HEK293 (cell line): Measurements from ENCODE around the gene PSTPIP2.

Source experiments
- CTCF ChIA-PET: fragments of 350-600 bp; formaldehyde crosslinking; extraction: SDS; loops from one replicate; lab custom pipeline; 2021; ENCODE audit warnings: antibody characterized with exemption; lab: Yijun Ruan, JAX
- POLR2A ChIA-PET: fragments of 300-600 bp; formaldehyde crosslinking; extraction: SDS; loops from one replicate; lab custom pipeline; 2020; ENCODE audit warnings: antibody characterized with exemption, inconsistent platforms; lab: Yijun Ruan, JAX
- H3K27ac ChIP-seq: fragments of 200-500 bp; sonication (Bioruptor generic); 2 replicates; pipeline ENCODE4 v1.5.1; 2014; ENCODE audit warnings: low read depth, low read length, control low read depth, inconsistent platforms; ENCODE audit errors: extremely low read depth
- H3K36me3 ChIP-seq, 2 experiments: fragments of 200-500 bp in 1 of 2; sonication (Bioruptor generic) in 1 of 2; 1 replicate in 1 of 2; 2 replicates in 1 of 2; pipeline ENCODE4 v1.5.1; 2014 to 2017; ENCODE audit warnings: inconsistent platforms in 2 of 2, low read length in 2 of 2; ENCODE audit not compliant: control insufficient read depth in 2 of 2, insufficient read depth in 1 of 2
- H3K4me1 ChIP-seq: fragments of 200-500 bp; sonication (Bioruptor generic); 2 replicates; pipeline ENCODE4 v1.5.1; 2014; ENCODE audit warnings: mild to moderate bottlenecking, low read length, inconsistent platforms; ENCODE audit not compliant: control insufficient read depth, insufficient read depth
- H3K4me3 ChIP-seq: 2 replicates; pipeline ENCODE4 v1.5.1; 2011; ENCODE audit warnings: low read depth, mild to moderate bottlenecking, control low read depth, low read length, moderate library complexity
- H3K9me3 ChIP-seq: fragments of 200-500 bp; sonication (Bioruptor generic); 2 replicates; pipeline ENCODE4 v1.5.1; 2014; ENCODE audit warnings: low read depth, low read length, inconsistent platforms; ENCODE audit not compliant: control insufficient read depth, insufficient read depth
- MEIS1 ChIP-seq: sonication (generic); formaldehyde crosslinking; IDR thresholded peaks from 2 replicates; pipeline ENCODE4 v1.8.1; 2022; ENCODE audit warnings: missing genetic modification reagents, mild to moderate bottlenecking, borderline replicate concordance
- ZNF155 ChIP-seq: fragments of 450-650 bp; formaldehyde crosslinking; IDR thresholded peaks from 2 replicates; pipeline ENCODE4 v1.5.1; 2016; ENCODE audit warnings: missing biosample characterization, missing genetic modification characterization
- ZNF175 ChIP-seq: fragments of 450-650 bp; formaldehyde crosslinking; IDR thresholded peaks from 2 replicates; pipeline ENCODE4 v1.5.1; 2016; ENCODE audit warnings: missing biosample characterization, missing genetic modification characterization
- ZNF19 ChIP-seq: fragments of 450-650 bp; formaldehyde crosslinking; IDR thresholded peaks from 2 replicates; pipeline ENCODE4; 2016; ENCODE audit warnings: missing biosample characterization, missing genetic modification characterization, low read depth
- ZNF394 ChIP-seq: fragments of 450-650 bp; formaldehyde crosslinking; IDR thresholded peaks from 2 replicates; pipeline ENCODE4 v1.5.1; 2016; ENCODE audit warnings: missing biosample characterization, missing genetic modification characterization, mild to moderate bottlenecking, moderate library complexity, borderline replicate concordance
- ZNF623 ChIP-seq: fragments of 450-650 bp; formaldehyde crosslinking; IDR thresholded peaks from 2 replicates; pipeline ENCODE4 v1.5.1; 2016; ENCODE audit warnings: missing biosample characterization, missing genetic modification characterization
- ZNF830 ChIP-seq: fragments of 450-650 bp; IDR thresholded peaks from 2 replicates; pipeline ENCODE4 v1.5.0; 2018; ENCODE audit warnings: missing biosample characterization, missing genetic modification characterization, low read depth, mild to moderate bottlenecking, moderate library complexity
- TF ChIP-seq, protein P1 (sequence below): fragments of 450-650 bp; formaldehyde crosslinking; IDR thresholded peaks from 2 replicates; pipeline ENCODE4 v1.5.1; 2016; ENCODE audit warnings: missing biosample characterization, missing genetic modification characterization
- TF ChIP-seq, protein P2 (sequence below): fragments of 450-650 bp; formaldehyde crosslinking; IDR thresholded peaks from 2 replicates; pipeline ENCODE4 v1.5.1; 2016; ENCODE audit warnings: missing biosample characterization, missing genetic modification characterization, low read depth
- TF ChIP-seq, protein P3 (sequence below): fragments of 450-650 bp; formaldehyde crosslinking; IDR thresholded peaks from 2 replicates; pipeline ENCODE4 v1.5.1; 2016; ENCODE audit warnings: missing biosample characterization, missing genetic modification characterization
- TF ChIP-seq, protein P4 (sequence below): fragments of 450-650 bp; formaldehyde crosslinking; IDR thresholded peaks from 2 replicates; pipeline ENCODE4 v1.5.1; 2016; ENCODE audit warnings: missing biosample characterization, missing genetic modification characterization
- TF ChIP-seq, protein P5 (sequence below): fragments of 450-650 bp; formaldehyde crosslinking; IDR thresholded peaks from 2 replicates; pipeline ENCODE4 v1.5.1; 2017; ENCODE audit warnings: missing biosample characterization, missing genetic modification characterization

The PSTPIP2 gene

DNA sequence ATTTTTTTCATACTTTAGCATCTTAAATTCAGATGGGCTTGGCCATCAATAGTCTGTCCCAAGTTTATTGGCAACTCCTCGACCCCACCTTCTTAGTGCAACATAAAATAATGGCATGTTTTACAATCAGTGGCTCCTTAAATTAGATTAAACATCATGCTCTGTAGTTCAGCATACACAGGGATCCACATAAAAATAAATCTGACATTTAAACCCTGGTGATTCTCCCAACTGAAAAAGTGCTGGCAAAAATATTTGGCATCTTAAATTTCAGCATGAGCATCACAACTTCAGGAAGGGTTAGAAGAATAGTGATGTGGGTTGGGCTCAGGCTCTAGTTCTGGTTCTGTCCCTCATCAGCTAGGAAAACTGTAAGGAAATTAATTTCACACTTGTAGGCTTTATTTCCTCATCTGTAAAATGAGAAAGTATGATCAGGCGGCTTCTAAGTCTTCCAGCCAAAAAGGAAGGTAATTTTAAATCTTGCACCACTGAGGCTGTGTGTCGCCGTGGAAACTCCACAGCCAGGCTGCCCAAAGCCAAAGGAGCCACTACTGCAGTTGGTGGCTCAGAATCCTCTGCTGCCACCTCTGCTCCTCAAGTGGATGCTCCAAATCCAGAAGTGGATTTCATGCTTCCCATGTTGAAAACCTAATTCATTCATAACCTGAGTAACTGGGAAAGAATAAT lies 87.4 kb downstream of the PSTPIP2 start (continued):
- TF ChIP-seq, protein P1, sequence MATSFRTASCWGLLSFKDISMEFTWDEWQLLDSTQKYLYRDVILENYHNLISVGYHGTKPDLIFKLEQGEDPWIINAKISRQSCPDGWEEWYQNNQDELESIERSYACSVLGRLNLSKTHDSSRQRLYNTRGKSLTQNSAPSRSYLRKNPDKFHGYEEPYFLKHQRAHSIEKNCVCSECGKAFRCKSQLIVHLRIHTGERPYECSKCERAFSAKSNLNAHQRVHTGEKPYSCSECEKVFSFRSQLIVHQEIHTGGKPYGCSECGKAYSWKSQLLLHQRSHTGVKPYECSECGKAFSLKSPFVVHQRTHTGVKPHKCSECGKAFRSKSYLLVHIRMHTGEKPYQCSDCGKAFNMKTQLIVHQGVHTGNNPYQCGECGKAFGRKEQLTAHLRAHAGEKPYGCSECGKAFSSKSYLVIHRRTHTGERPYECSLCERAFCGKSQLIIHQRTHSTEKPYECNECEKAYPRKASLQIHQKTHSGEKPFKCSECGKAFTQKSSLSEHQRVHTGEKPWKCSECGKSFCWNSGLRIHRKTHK (tag by site-specific recombination): no peak
- TF ChIP-seq ZNF394: no peak
- no peak for TF ChIP-seq ZNF623 (tag by site-specific recombination)
- TF ChIP-seq, protein P2, sequence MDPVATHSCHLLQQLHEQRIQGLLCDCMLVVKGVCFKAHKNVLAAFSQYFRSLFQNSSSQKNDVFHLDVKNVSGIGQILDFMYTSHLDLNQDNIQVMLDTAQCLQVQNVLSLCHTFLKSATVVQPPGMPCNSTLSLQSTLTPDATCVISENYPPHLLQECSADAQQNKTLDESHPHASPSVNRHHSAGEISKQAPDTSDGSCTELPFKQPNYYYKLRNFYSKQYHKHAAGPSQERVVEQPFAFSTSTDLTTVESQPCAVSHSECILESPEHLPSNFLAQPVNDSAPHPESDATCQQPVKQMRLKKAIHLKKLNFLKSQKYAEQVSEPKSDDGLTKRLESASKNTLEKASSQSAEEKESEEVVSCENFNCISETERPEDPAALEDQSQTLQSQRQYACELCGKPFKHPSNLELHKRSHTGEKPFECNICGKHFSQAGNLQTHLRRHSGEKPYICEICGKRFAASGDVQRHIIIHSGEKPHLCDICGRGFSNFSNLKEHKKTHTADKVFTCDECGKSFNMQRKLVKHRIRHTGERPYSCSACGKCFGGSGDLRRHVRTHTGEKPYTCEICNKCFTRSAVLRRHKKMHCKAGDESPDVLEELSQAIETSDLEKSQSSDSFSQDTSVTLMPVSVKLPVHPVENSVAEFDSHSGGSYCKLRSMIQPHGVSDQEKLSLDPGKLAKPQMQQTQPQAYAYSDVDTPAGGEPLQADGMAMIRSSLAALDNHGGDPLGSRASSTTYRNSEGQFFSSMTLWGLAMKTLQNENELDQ (tag by site-specific recombination): no peak
- TF ChIP-seq ZNF830 (tag by site-specific recombination): no peak
- TF ChIP-seq, protein P3, sequence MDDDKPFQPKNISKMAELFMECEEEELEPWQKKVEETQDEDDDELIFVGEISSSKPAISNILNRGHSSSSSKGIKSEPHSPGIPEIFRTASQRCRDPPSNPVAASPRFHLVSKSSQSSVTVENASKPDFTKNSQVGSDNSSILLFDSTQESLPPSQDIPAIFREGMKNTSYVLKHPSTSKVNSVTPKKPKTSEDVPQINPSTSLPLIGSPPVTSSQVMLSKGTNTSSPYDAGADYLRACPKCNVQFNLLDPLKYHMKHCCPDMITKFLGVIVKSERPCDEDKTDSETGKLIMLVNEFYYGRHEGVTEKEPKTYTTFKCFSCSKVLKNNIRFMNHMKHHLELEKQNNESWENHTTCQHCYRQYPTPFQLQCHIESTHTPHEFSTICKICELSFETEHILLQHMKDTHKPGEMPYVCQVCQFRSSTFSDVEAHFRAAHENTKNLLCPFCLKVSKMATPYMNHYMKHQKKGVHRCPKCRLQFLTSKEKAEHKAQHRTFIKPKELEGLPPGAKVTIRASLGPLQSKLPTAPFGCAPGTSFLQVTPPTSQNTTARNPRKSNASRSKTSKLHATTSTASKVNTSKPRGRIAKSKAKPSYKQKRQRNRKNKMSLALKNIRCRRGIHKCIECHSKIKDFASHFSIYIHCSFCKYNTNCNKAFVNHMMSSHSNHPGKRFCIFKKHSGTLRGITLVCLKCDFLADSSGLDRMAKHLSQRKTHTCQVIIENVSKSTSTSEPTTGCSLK (tag by site-specific recombination): no peak
- TF ChIP-seq, protein P4, sequence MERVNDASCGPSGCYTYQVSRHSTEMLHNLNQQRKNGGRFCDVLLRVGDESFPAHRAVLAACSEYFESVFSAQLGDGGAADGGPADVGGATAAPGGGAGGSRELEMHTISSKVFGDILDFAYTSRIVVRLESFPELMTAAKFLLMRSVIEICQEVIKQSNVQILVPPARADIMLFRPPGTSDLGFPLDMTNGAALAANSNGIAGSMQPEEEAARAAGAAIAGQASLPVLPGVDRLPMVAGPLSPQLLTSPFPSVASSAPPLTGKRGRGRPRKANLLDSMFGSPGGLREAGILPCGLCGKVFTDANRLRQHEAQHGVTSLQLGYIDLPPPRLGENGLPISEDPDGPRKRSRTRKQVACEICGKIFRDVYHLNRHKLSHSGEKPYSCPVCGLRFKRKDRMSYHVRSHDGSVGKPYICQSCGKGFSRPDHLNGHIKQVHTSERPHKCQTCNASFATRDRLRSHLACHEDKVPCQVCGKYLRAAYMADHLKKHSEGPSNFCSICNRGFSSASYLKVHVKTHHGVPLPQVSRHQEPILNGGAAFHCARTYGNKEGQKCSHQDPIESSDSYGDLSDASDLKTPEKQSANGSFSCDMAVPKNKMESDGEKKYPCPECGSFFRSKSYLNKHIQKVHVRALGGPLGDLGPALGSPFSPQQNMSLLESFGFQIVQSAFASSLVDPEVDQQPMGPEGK: no peak
- no peak for TF ChIP-seq ZNF175 (tag by site-specific recombination)

DNA sequence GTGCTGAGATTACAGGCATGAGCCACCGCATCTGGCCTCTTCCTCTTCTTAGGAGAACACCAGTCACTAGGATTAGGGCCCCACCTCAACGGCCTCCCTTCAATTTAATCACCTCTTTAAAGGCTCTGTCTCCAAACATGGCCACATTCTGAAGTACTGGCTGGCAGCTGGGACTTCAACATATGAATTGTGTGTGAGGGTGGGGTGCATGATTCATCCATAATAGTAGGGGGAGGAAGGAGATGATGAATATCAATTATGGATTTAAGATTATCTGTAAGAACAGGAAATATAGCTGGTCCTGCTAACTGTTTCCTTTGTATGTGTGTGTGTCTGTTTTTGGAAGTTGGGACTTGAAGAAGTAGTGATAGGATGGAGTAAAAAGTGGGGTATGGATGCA lies 90.2 kb downstream of the PSTPIP2 start:
- H3K4me1 ChIP-seq: no peaks in the 10 kb centered on the region
- CTCF ChIA-PET: interaction anchor here (1.1 to 1.2 kb wide), 2 partner anchors 14 to 317 kb away, joined by 3 read pairs; no protein-coding TSS in a partner anchor

DNA sequence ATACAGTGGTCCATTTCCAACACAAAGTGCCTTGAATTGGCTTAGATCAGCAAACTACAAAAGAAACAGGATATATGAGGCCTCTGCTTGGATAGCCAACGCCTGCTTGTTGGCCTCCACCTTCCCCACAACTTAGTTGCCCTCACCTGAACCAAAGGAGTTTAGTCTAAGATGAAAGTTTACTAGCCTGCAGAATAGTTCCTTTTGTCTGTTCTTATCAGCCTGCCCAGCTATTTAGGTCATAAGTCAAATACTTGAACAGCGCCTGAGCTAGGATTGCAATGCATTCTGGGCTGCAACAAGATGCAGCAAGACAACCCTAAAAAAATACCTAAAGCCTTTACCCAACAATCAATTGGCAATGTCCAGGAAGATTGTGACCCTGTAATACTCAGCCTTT lies 91.8 kb downstream of the PSTPIP2 start:
- Histone ChIP-seq H3K27ac (no peak overlapping the region), H3K4me3 (no peak overlapping the region), H3K4me1 (no peaks in the 10 kb centered on the region), H3K36me3 (no peaks in the 10 kb centered on the region), H3K9me3 (no peaks in the 10 kb centered on the region)
- POLR2A ChIA-PET: no interaction called here
- TF ChIP-seq ZNF155 (no peak), MEIS1 (no peak), ZNF19 (tag by site-specific recombination) (no peak)
- CTCF ChIA-PET: interaction anchor here (0.6 kb wide), 1 partner anchor 34 kb away, joined by 4 read pairs; no protein-coding TSS in a partner anchor

More for the DNA sequence above, 90.2 kb downstream of the PSTPIP2 start:
- H3K36me3 ChIP-seq: no peaks in the 10 kb centered on the region; a peak in 1 of 3 replicates
- TF ChIP-seq, protein P5, sequence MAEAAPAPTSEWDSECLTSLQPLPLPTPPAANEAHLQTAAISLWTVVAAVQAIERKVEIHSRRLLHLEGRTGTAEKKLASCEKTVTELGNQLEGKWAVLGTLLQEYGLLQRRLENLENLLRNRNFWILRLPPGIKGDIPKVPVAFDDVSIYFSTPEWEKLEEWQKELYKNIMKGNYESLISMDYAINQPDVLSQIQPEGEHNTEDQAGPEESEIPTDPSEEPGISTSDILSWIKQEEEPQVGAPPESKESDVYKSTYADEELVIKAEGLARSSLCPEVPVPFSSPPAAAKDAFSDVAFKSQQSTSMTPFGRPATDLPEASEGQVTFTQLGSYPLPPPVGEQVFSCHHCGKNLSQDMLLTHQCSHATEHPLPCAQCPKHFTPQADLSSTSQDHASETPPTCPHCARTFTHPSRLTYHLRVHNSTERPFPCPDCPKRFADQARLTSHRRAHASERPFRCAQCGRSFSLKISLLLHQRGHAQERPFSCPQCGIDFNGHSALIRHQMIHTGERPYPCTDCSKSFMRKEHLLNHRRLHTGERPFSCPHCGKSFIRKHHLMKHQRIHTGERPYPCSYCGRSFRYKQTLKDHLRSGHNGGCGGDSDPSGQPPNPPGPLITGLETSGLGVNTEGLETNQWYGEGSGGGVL: no peak
- POLR2A ChIA-PET: no interaction called here
- H3K4me3 ChIP-seq: no peak overlapping the region
- no peaks in the 10 kb centered on the region for H3K9me3 ChIP-seq
- H3K27ac ChIP-seq: no peak overlapping the region
